Vagina (tissue), 2 donors: ENCODE measurements around the gene PCDHA1. TPM values are rescaled to one million over a fixed set of nuclear protein-coding genes. Genes with fewer than 3 reads are reported as not detected.

Source experiments
- DNase-seq, 2 donors: peaks; one replicate each; pipeline ENCODE4 v3.0.0-alpha.2; 2017; ENCODE audit errors: extremely low spot score in 2 of 2
- H3K27ac ChIP-seq: fragments of 200-600 bp; sonication (generic); one replicate; pipeline ENCODE4 v1.5.1; 2019
- H3K27me3 ChIP-seq: fragments of 200-600 bp; sonication (generic); one replicate; pipeline ENCODE4 v1.5.1; 2019
- H3K36me3 ChIP-seq, 2 donors: fragments of 200-600 bp; sonication (generic); one replicate each; pipeline ENCODE4 v1.5.1; 2017 to 2019
- H3K4me1 ChIP-seq: fragments of 200-600 bp; sonication (generic); one replicate; pipeline ENCODE4 v1.5.1; 2019
- H3K4me3 ChIP-seq, 2 donors: fragments of 200-600 bp; sonication (generic); 1 replicate in 1 of 2; 2 replicates in 1 of 2; pipeline ENCODE4 v1.5.1; 2016 to 2019
- H3K9me3 ChIP-seq: fragments of 200-600 bp; sonication (generic); one replicate; pipeline ENCODE4 v1.5.1; 2019
- POLR2A ChIP-seq, 2 donors: fragments of 450-650 bp; IDR thresholded peaks; one replicate each; pipeline ENCODE4 v1.6.1; 2017; ENCODE audit warnings: antibody characterized with exemption in 2 of 2, mild to moderate bottlenecking in 2 of 2, moderate library complexity in 2 of 2
- POLR2AphosphoS5 ChIP-seq, 2 donors: sonication (generic); formaldehyde crosslinking; IDR thresholded peaks; one replicate each; pipeline ENCODE4 v1.9.0; 2017; ENCODE audit warnings: antibody characterized with exemption in 2 of 2, mild to moderate bottlenecking in 2 of 2, low read depth in 1 of 2; ENCODE audit not compliant: insufficient read depth in 1 of 2
- intact Hi-C: fragments of 100-400 bp; cut with DNase I; formaldehyde crosslinking; loops from one replicate; pipeline ENCODE4 v1.15.1; 2023
- small RNA-seq: library from RNA; depleted of rRNA; stranded (forward); fragments of <200 nt; gene quantifications from one replicate; pipeline ENCODE3, GENCODE V24; 2016
- total RNA-seq: library from RNA; depleted of rRNA; stranded (reverse); fragments of >200 nt; gene quantifications from one replicate; pipeline ENCODE4 v1.2.3, GENCODE V29; 2016
- TF ChIP-seq, protein P1 (sequence below), 3 experiments: fragments of 450-650 bp in 2 of 3; fragments of 200-600 bp in 1 of 3; sonication (generic) in 1 of 3; IDR thresholded peaks; one replicate each; pipeline ENCODE4 v1.5.1; 2017 to 2019; ENCODE audit warnings: antibody characterized with exemption in 3 of 3, mild to moderate bottlenecking in 2 of 3, moderate library complexity in 2 of 3

The PCDHA1 gene
- total RNA-seq, 1 donor from 2014 or later: not detected

DNA sequence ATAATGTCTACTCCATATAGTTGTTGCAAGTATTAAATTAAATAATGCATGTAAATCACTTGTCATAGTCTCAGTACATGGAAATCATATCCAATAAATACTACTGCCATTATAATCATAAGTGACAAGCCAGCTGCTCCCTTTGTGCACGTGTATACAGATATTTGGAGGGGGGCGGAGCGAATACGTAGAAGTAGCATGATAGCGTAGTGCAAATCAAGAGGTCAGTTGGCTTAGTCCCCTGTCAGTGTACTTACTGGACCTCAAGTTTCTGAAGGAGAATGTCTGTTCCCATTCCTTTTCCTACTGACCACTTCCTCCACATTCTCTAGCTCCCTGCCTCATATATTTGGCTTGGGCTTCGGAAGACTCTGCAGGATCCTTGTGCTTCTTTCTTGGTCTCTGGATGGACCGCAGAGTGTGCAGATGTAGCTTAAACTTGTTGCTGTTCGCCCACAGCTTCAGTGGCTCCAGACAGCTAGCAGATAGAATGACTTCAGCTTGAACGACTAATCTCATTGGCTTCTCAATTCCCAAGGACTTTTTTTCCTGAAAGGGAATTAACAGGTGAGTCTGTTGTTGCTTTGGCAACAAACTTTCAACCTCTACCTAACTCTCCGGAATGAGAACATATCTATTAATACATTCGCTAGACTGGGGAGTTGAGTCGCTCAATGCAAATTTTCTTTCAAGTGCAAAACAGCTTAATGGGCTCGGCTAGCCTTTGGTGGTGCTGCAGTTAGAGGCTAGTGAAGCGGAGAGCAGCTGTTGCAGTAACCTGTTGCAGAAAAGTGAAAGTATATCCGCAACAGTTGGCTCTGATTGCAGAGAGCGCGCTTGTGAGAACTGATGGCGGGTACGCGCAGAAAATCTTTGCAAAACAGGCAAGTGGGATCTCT lies 264.9 kb downstream of the PCDHA1 start, which contains the start of gene PCDHB1:
Gene PCDHB1 (plus strand): TSS at position 753 of the 899 bp plus-strand sequence. CDS start 97 bp downstream, at position 850.
- Histone ChIP-seq H3K27ac (no peak within 1 kb of the TSS), H3K27me3 (no peaks in the 10 kb centered on the region), H3K4me1 (peaks cover 4% of the 10 kb centered on the region), H3K9me3 (no peaks in the 10 kb centered on the region), H3K4me3 (peak within 1 kb of the TSS; percentile 37 to 50), H3K36me3 (no peaks in the 10 kb centered on the region)
- TF ChIP-seq, protein P1, sequence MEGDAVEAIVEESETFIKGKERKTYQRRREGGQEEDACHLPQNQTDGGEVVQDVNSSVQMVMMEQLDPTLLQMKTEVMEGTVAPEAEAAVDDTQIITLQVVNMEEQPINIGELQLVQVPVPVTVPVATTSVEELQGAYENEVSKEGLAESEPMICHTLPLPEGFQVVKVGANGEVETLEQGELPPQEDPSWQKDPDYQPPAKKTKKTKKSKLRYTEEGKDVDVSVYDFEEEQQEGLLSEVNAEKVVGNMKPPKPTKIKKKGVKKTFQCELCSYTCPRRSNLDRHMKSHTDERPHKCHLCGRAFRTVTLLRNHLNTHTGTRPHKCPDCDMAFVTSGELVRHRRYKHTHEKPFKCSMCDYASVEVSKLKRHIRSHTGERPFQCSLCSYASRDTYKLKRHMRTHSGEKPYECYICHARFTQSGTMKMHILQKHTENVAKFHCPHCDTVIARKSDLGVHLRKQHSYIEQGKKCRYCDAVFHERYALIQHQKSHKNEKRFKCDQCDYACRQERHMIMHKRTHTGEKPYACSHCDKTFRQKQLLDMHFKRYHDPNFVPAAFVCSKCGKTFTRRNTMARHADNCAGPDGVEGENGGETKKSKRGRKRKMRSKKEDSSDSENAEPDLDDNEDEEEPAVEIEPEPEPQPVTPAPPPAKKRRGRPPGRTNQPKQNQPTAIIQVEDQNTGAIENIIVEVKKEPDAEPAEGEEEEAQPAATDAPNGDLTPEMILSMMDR (IDR thresholded peaks at IDR 0.05): no peak
- no peak for TF ChIP-seq POLR2A (IDR thresholded peaks at IDR 0.05)
- no peak for TF ChIP-seq POLR2AphosphoS5 (IDR thresholded peaks at IDR 0.05; ENCODE audit: insufficient read depth in 1 of 2, low read depth in 1 of 2)
- intact Hi-C loops: no loop called here
- DNase-seq: no peak

DNA sequence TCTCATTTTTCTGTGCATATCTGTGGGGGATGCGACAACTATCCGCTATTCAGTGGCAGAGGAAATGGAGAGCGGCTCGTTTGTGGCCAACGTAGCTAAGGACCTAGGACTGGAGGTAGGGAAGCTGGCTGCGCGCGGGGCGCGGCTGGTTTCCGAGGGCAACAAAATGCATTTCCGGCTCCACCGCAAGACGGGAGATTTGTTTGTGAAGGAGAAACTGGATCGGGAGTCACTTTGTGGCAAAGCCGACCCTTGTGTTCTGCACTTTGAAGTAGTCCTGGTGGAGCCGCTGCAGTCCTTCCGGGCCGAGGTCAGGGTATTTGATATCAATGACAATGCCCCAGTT lies 265.6 kb downstream of the PCDHA1 start:
- no peaks in the 10 kb centered on the region for H3K27me3 ChIP-seq
- no peaks in the 10 kb centered on the region for H3K36me3 ChIP-seq
- intact Hi-C loops: no loop called here
- H3K4me3 ChIP-seq: peak overlapping the region; percentile 37 to 50
- no peak overlapping the region for H3K27ac ChIP-seq
- TF ChIP-seq, protein P1 (IDR thresholded peaks at IDR 0.05): no peak
- TF ChIP-seq POLR2A (IDR thresholded peaks at IDR 0.05) (no peak), POLR2AphosphoS5 (IDR thresholded peaks at IDR 0.05; ENCODE audit: insufficient read depth in 1 of 2, low read depth in 1 of 2) (no peak)
- H3K9me3 ChIP-seq: no peaks in the 10 kb centered on the region
- DNase-seq: no peak
- H3K4me1 ChIP-seq: peaks cover 4% of the 10 kb centered on the region

Small RNA genes lying within 50 kb of the gene (small RNA-seq; reads per million reads assigned to genes)
- not detected for gene AC010223.1

Other genes with a start within 250 kb of the PCDHA1 start
- 38.1 TPM for gene EIF4EBP3, start 238.5 kb upstream of the PCDHA1 start, total RNA-seq
- 20.4 TPM for gene SRA1, start 228.7 kb upstream of the PCDHA1 start, total RNA-seq
- gene APBB3, start 221.5 kb upstream of the PCDHA1 start, total RNA-seq: 16.7 TPM
- gene SLC35A4, start 221.3 kb upstream of the PCDHA1 start, total RNA-seq: 21.4 TPM
- 48.4 TPM for gene CD14, start 153.0 kb upstream of the PCDHA1 start, total RNA-seq
- 16.5 TPM for gene TMCO6, start 146.7 kb upstream of the PCDHA1 start, total RNA-seq
- 61.6 TPM for gene NDUFA2, start 138.5 kb upstream of the PCDHA1 start, total RNA-seq
- gene IK, start 138.3 kb upstream of the PCDHA1 start, total RNA-seq: 64.3 TPM
- 19.9 TPM for gene WDR55, start 121.2 kb upstream of the PCDHA1 start, total RNA-seq
- gene DND1, start 112.6 kb upstream of the PCDHA1 start, total RNA-seq: 2.9 TPM
- 54.8 TPM for gene HARS1, start 94.8 kb upstream of the PCDHA1 start, total RNA-seq
- gene HARS2, start 94.7 kb upstream of the PCDHA1 start, total RNA-seq: 46.2 TPM
- gene ZMAT2, start 85.7 kb upstream of the PCDHA1 start, total RNA-seq: 22.6 TPM
- not detected for gene PCDHA2, start 8.7 kb downstream of the PCDHA1 start, total RNA-seq
- gene PCDHA3, start 14.9 kb downstream of the PCDHA1 start, total RNA-seq: 0.74 TPM
- 2.0 TPM for gene PCDHA4, start 20.9 kb downstream of the PCDHA1 start, total RNA-seq
- gene PCDHA5, start 35.5 kb downstream of the PCDHA1 start, total RNA-seq: 0.25 TPM
- gene PCDHA6, start 41.8 kb downstream of the PCDHA1 start, total RNA-seq: 1.2 TPM
- gene PCDHA7, start 48.1 kb downstream of the PCDHA1 start, total RNA-seq: 0.49 TPM
- 0.49 TPM for gene PCDHA8, start 55.0 kb downstream of the PCDHA1 start, total RNA-seq
- 0.25 TPM for gene PCDHA9, start 62.2 kb downstream of the PCDHA1 start, total RNA-seq
- 0.25 TPM for gene PCDHA10, start 69.8 kb downstream of the PCDHA1 start, total RNA-seq
- gene PCDHA11, start 82.8 kb downstream of the PCDHA1 start, total RNA-seq: not detected
- 0.25 TPM for gene PCDHA12, start 89.2 kb downstream of the PCDHA1 start, total RNA-seq
- gene PCDHA13, start 96.0 kb downstream of the PCDHA1 start, total RNA-seq: not detected
- gene PCDHAC1, start 140.2 kb downstream of the PCDHA1 start, total RNA-seq: 0.49 TPM
- gene PCDHAC2, start 180.3 kb downstream of the PCDHA1 start, total RNA-seq: 3.9 TPM